Astrocyte (in vitro differentiated cells and primary cell): ENCODE results near the gene SPP1. TPM values are rescaled to one million over a fixed set of nuclear protein-coding genes. Genes with fewer than 3 reads are reported as not detected.

ENCODE experiments used
- DNase-seq: peaks from one replicate; pipeline ENCODE4 v3.0.0-alpha.2; 2010; ENCODE audit warnings: low read depth
- FAIRE-seq: peaks from 2 replicates; lab custom pipeline; 2011; peaks lifted over from hg19 to GRCh38; lab: Jason Lieb, UNC
- H2AFZ ChIP-seq: 2 replicates; pipeline ENCODE4 v1.6.0; 2012; ENCODE audit warnings: low read depth, low read length, inconsistent platforms
- H3K27ac ChIP-seq: 2 replicates; pipeline ENCODE4 v1.5.1; 2011; ENCODE audit warnings: low read depth, low read length, inconsistent platforms
- H3K27me3 ChIP-seq: 2 replicates; pipeline ENCODE4 v1.6.0; 2011; ENCODE audit warnings: low read length, inconsistent platforms; ENCODE audit not compliant: insufficient read depth
- H3K36me3 ChIP-seq: 2 replicates; pipeline ENCODE4 v1.5.1; 2011; ENCODE audit warnings: low read length, inconsistent platforms; ENCODE audit not compliant: insufficient read depth
- H3K4me1 ChIP-seq: 2 replicates; pipeline ENCODE4 v1.5.1; 2011; ENCODE audit warnings: low read length, inconsistent platforms; ENCODE audit not compliant: insufficient read depth
- H3K4me2 ChIP-seq: 2 replicates; pipeline ENCODE4 v1.6.0; 2012; ENCODE audit warnings: low read length, inconsistent platforms
- H3K4me3 ChIP-seq: 2 replicates; pipeline ENCODE4 v1.5.1; 2011; ENCODE audit warnings: low read depth, mild to moderate bottlenecking, low read length, inconsistent platforms; ENCODE audit not compliant: insufficient read depth
- H3K79me2 ChIP-seq: 2 replicates; pipeline ENCODE4 v1.6.0; 2012; ENCODE audit warnings: mild to moderate bottlenecking, low read length, inconsistent platforms; ENCODE audit not compliant: insufficient read depth
- H3K9ac ChIP-seq: 2 replicates; pipeline ENCODE4 v1.6.0; 2012; ENCODE audit warnings: mild to moderate bottlenecking, low read length, inconsistent platforms
- H3K9me3 ChIP-seq: 2 replicates; pipeline ENCODE4 v1.5.1; 2012; ENCODE audit warnings: low read depth, mild to moderate bottlenecking, low read length, inconsistent platforms; ENCODE audit not compliant: insufficient read depth
- H4K20me1 ChIP-seq: 2 replicates; pipeline ENCODE4 v1.6.0; 2012; ENCODE audit warnings: low read length, inconsistent platforms; ENCODE audit not compliant: insufficient read depth
- H3K27ac Mint-ChIP-seq: one replicate; pipeline ENCODE4 v1.8.0; 2021; ENCODE audit warnings: mild to moderate bottlenecking, mixed read lengths; ENCODE audit not compliant: unreplicated experiment
- H3K27me3 Mint-ChIP-seq: one replicate; pipeline ENCODE4 v1.8.0; 2021; ENCODE audit warnings: low read depth, mixed read lengths; ENCODE audit not compliant: unreplicated experiment
- H3K36me3 Mint-ChIP-seq: one replicate; pipeline ENCODE4 v1.8.0; 2021; ENCODE audit warnings: low read depth, mixed read lengths; ENCODE audit not compliant: unreplicated experiment
- H3K4me1 Mint-ChIP-seq: one replicate; pipeline ENCODE4 v1.8.0; 2021; ENCODE audit warnings: low read depth, mixed read lengths; ENCODE audit not compliant: unreplicated experiment
- H3K4me3 Mint-ChIP-seq: one replicate; pipeline ENCODE4 v1.8.0; 2021; ENCODE audit warnings: mild to moderate bottlenecking, moderate library complexity, mixed read lengths; ENCODE audit not compliant: unreplicated experiment
- H3K9me3 Mint-ChIP-seq: one replicate; pipeline ENCODE4 v1.8.0; 2021; ENCODE audit warnings: mild to moderate bottlenecking, mixed read lengths; ENCODE audit not compliant: unreplicated experiment
- EZH2 ChIP-seq: IDR thresholded peaks from 2 replicates; pipeline ENCODE4 v1.6.1; 2012; ENCODE audit warnings: mild to moderate bottlenecking, low read length, inconsistent platforms; ENCODE audit not compliant: insufficient read depth
- total RNA-seq: library from RNA; stranded (reverse); gene quantifications from 2 replicates; pipeline ENCODE4 v1.2.1, GENCODE V29; 2021
- TF ChIP-seq, protein P1 (sequence below): IDR thresholded peaks from 2 replicates; pipeline ENCODE4 v1.5.1; 2011; ENCODE audit warnings: low read depth, mild to moderate bottlenecking, inconsistent platforms, low read length, moderate library complexity; ENCODE audit not compliant: insufficient read depth

Gene SPP1
- total RNA-seq, 1 donor from 2014 or later: 217 TPM

DNA sequence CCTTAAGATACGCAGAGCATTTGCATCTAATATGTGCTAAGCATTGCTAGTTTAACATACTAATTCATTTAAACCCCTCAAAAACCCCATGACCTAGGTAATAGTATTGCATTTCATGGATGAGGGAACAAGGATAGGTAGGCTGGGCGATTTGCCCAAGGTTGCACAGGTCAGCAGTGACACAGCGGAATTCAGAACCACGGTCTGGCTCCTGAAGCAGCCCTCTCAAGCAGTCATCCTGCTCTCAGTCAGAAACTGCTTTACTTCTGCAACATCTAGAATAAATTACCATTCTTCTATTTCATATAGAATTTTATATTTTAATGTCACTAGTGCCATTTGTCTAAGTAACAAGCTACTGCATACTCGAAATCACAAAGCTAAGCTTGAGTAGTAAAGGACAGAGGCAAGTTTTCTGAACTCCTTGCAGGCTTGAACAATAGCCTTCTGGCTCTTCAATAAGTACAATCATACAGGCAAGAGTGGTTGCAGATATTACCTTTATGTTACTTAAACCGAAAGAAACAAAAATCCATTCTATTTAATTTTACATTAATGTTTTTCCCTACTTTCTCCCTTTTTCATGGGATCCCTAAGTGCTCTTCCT, 555 bp upstream of the SPP1 start:
- peaks cover 4% of the 10 kb centered on the region for H3K9me3 Mint-ChIP-seq
- Histone ChIP-seq H2AFZ (peak overlapping the region; percentile 49), H3K9me3 (no peaks in the 10 kb centered on the region), H3K9ac (peak overlapping the region; percentile 13), H3K36me3 (no peaks in the 10 kb centered on the region), H4K20me1 (no peaks in the 10 kb centered on the region), H3K27ac (peak overlapping the region; percentile 17), H3K4me1 (peaks cover 27% of the 10 kb centered on the region), H3K27me3 (no peaks in the 10 kb centered on the region), H3K79me2 (no peaks in the 10 kb centered on the region), H3K4me2 (peak overlapping the region; percentile 72), H3K4me3 (no peak overlapping the region)
- peaks cover 17% of the 10 kb centered on the region for H3K4me1 Mint-ChIP-seq
- no peak overlapping the region for H3K27ac Mint-ChIP-seq
- FAIRE-seq (no peak), DNase-seq (peak; percentile 34)
- TF ChIP-seq, protein P1, sequence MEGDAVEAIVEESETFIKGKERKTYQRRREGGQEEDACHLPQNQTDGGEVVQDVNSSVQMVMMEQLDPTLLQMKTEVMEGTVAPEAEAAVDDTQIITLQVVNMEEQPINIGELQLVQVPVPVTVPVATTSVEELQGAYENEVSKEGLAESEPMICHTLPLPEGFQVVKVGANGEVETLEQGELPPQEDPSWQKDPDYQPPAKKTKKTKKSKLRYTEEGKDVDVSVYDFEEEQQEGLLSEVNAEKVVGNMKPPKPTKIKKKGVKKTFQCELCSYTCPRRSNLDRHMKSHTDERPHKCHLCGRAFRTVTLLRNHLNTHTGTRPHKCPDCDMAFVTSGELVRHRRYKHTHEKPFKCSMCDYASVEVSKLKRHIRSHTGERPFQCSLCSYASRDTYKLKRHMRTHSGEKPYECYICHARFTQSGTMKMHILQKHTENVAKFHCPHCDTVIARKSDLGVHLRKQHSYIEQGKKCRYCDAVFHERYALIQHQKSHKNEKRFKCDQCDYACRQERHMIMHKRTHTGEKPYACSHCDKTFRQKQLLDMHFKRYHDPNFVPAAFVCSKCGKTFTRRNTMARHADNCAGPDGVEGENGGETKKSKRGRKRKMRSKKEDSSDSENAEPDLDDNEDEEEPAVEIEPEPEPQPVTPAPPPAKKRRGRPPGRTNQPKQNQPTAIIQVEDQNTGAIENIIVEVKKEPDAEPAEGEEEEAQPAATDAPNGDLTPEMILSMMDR: no peak
- no peak for TF ChIP-seq EZH2
- H3K27me3 Mint-ChIP-seq: no peaks in the 10 kb centered on the region
- no peaks in the 10 kb centered on the region for H3K36me3 Mint-ChIP-seq
- peak overlapping the region; percentile 78 for H3K4me3 Mint-ChIP-seq

DNA sequence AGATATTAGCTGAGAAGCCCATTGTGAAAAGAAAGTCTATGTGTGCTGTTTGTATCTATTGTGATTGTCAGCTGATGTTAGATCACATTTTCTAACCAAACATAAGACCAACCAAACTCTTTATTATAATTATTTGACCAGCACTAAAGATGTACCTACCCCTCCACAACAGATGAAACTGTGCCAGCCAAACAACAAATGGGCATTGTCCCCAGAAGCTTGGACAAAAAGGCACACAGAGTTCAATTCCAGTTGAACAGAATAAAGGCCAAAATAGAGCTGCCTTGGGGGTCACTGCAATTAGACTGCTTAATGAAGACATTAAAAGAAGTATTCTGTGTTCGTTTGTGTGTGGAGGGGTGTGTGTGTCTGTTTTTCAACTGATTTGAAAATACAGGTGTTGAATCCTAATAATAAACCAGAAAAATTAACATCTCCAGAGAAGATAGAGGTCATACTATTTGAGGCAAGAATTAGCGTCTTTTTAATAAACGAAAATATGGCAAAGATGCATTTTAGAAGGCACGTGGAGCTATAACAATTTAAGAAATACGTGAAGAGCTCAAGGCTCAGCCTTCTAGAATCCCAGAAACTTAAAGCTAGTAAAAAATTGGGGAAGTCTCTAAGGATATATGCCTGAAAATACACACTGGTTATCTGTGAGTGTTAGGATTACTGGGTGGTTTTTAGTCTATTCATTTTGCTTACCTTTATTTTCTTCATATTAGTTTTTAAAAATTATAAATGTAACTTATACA, 2.2 kb downstream of the SPP1 start:
- Mint-ChIP-seq H3K4me1 (peaks cover 22% of the 10 kb centered on the region), H3K36me3 (peaks cover 4% of the 10 kb centered on the region), H3K9me3 (peaks cover 4% of the 10 kb centered on the region), H3K27ac (peak overlapping the region; percentile 42), H3K4me3 (no peak overlapping the region), H3K27me3 (no peaks in the 10 kb centered on the region)
- no peak for FAIRE-seq
- Histone ChIP-seq H3K4me3 (no peak overlapping the region), H3K4me1 (peaks cover 25% of the 10 kb centered on the region), H3K9ac (no peak overlapping the region), H3K27me3 (no peaks in the 10 kb centered on the region), H4K20me1 (no peaks in the 10 kb centered on the region), H3K9me3 (no peaks in the 10 kb centered on the region), H3K36me3 (no peaks in the 10 kb centered on the region), H3K27ac (no peak overlapping the region), H3K4me2 (no peak overlapping the region), H2AFZ (no peak overlapping the region), H3K79me2 (no peaks in the 10 kb centered on the region)
- TF ChIP-seq, protein P1: no peak
- no peak for TF ChIP-seq EZH2
- DNase-seq: no peak

DNA sequence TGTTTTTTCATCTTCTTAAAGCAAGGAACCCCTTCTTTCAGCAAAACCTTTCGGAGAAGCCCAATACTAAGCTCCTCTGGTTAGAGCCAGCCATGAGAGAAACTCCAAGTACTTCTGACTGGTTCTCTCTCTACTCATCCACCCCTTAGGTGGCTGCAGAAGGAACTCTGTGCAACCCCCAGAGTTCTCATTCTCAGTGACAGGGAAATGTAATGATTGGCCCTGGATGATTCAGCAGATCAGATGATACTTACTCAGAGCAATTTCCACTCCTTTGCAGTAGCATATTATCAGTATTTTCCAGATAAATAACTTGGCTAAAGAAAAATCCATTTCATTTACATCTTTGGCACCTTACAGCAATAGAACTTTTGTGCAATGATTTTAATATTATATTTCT, 3.2 kb downstream of the SPP1 start:
- Histone ChIP-seq H3K4me2 (no peak overlapping the region), H3K79me2 (no peaks in the 10 kb centered on the region), H4K20me1 (no peaks in the 10 kb centered on the region), H3K9me3 (no peaks in the 10 kb centered on the region), H3K27ac (no peak overlapping the region), H3K27me3 (no peaks in the 10 kb centered on the region), H3K36me3 (no peaks in the 10 kb centered on the region), H3K9ac (no peak overlapping the region), H3K4me3 (no peak overlapping the region), H2AFZ (no peak overlapping the region), H3K4me1 (peaks cover 16% of the 10 kb centered on the region)
- TF ChIP-seq, protein P1: no peak
- no peak for TF ChIP-seq EZH2
- Mint-ChIP-seq H3K27ac (peak overlapping the region; percentile 26), H3K27me3 (no peaks in the 10 kb centered on the region), H3K4me1 (peaks cover 17% of the 10 kb centered on the region), H3K36me3 (peaks cover 4% of the 10 kb centered on the region), H3K9me3 (peaks cover 4% of the 10 kb centered on the region), H3K4me3 (no peak overlapping the region)
- no peak for FAIRE-seq
- peak; percentile 53 for DNase-seq
